Measurements from ENCODE around the gene SEPTIN14. TPM values are rescaled to one million over a fixed set of nuclear protein-coding genes. Genes with fewer than 3 reads are reported as not detected.
"Not testable (repeated sequence)": the region's sequence is repeated elsewhere in the genome, so short reads cannot be mapped to it uniquely, and the experiment has no call there.

The SEPTIN14 gene
- total and polyA plus RNA-seq, 5 donors: not detected

- H3K4me1 ChIP-seq (ENCODE audit: control insufficient read depth, insufficient read depth, low read length): no peaks in the 10 kb centered on the region
- H3K9me3 ChIP-seq (ENCODE audit: control insufficient read depth, low read length): no peaks in the 10 kb centered on the region
- ATAC-seq (no peak), DNase-seq (no peak)
- no peaks in the 10 kb centered on the region for H3K27me3 ChIP-seq (ENCODE audit: control insufficient read depth, insufficient read depth)
- 86% methylated on average over 3 of the region's 3 CpGs for WGBS
- intact Hi-C loops (cut with DNase I): no loop called here
- no peak overlapping the region for H3K4me3 ChIP-seq (ENCODE audit: low read length)
- H3K27ac ChIP-seq (ENCODE audit: low read length): no peak overlapping the region
Measured at GRCh38 chr7:55873765-55874164, 11.2 kb upstream of the SEPTIN14 start.

- Histone ChIP-seq H3K27me3 (ENCODE audit: control insufficient read depth, insufficient read depth) (no peaks in the 10 kb centered on the region), H3K27ac (ENCODE audit: low read length) (no peak overlapping the region), H3K4me3 (ENCODE audit: low read length) (no peak overlapping the region), H3K4me1 (ENCODE audit: control insufficient read depth, insufficient read depth, low read length) (no peaks in the 10 kb centered on the region), H3K9me3 (ENCODE audit: control insufficient read depth, low read length) (no peaks in the 10 kb centered on the region)
- WGBS: 84% methylated on average over 8 of the region's 8 CpGs
- ATAC-seq (no peak), DNase-seq (no peak)
- intact Hi-C loops (cut with DNase I): no loop called here
Measured at GRCh38 chr7:55871932-55872485, 9.5 kb upstream of the SEPTIN14 start.

DNA sequence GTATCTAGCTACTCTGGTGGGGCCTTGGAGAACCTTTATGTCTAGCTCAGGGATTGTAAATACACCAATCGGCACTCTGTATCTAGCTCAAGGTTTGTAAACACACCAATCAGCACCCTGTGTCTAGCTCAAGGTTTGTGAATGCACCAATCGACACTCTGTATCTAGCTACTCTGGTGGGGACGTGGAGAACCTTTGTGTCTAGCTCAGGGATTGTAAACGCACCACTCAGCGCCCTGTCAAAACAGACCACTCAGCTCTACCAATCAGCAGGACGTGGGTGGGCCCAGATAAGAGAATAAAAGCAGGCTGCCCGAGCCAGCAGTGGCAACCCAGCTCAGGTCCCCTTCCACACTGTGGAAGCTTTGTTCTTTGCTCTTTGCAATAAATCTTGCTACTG, 6.4 kb upstream of the SEPTIN14 start:
- DNase-seq; ATAC-seq; H3K27me3 ChIP-seq (ENCODE audit: control insufficient read depth, insufficient read depth); H3K9me3 ChIP-seq (ENCODE audit: control insufficient read depth, low read length); H3K4me1 ChIP-seq (ENCODE audit: control insufficient read depth, insufficient read depth, low read length); H3K4me3 ChIP-seq (ENCODE audit: low read length); intact Hi-C loops (cut with DNase I); H3K27ac ChIP-seq (ENCODE audit: low read length): not testable (repeated sequence)
- WGBS: 65% methylated on average over 6 of the region's 7 CpGs

GRCh38 chr7:55845164-55845563, 17.4 kb downstream of the SEPTIN14 start:
- H3K4me3 ChIP-seq (ENCODE audit: low read length); H3K9me3 ChIP-seq (ENCODE audit: control insufficient read depth, low read length); ATAC-seq; H3K27me3 ChIP-seq (ENCODE audit: control insufficient read depth, insufficient read depth); intact Hi-C loops (cut with DNase I); H3K27ac ChIP-seq (ENCODE audit: low read length); DNase-seq; H3K4me1 ChIP-seq (ENCODE audit: control insufficient read depth, insufficient read depth, low read length): not testable (repeated sequence)
- WGBS: 57% methylated on average over 1 of the region's 1 CpG

DNA sequence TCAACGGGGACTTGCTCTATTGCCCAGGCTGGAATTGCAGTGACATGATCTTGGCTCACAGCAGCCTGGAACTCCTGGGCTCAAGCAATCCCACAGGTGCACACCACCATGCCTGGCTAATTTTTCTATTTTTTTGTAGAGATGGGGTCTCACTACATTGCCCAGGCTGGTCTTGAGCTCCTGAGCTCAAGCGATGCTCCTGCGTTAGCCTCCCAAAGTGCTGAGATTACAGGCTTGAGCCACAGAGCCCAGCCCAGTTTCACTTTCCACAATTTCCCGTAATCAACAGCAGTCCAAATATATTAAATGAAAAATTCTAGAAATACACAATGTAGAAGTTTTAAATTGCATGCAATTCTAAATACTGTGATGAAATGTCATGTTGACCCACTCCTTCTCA, 24.0 kb downstream of the SEPTIN14 start:
- DNase-seq (no peak), ATAC-seq (no peak)
- WGBS: 88% methylated on average over 4 of the region's 4 CpGs
- no peaks in the 10 kb centered on the region for H3K9me3 ChIP-seq (ENCODE audit: control insufficient read depth, low read length)
- intact Hi-C loops (cut with DNase I): no loop called here
- H3K4me1 ChIP-seq (ENCODE audit: control insufficient read depth, insufficient read depth, low read length): no peaks in the 10 kb centered on the region
- no peak overlapping the region for H3K27ac ChIP-seq (ENCODE audit: low read length)
- no peak overlapping the region for H3K4me3 ChIP-seq (ENCODE audit: low read length)
- H3K27me3 ChIP-seq (ENCODE audit: control insufficient read depth, insufficient read depth): no peaks in the 10 kb centered on the region

GRCh38 chr7:55827577-55827976, 35.0 kb downstream of the SEPTIN14 start:
- intact Hi-C loops (cut with DNase I): no loop called here
- ATAC-seq: no peak
- Histone ChIP-seq H3K4me1 (ENCODE audit: control insufficient read depth, insufficient read depth, low read length) (no peaks in the 10 kb centered on the region), H3K4me3 (ENCODE audit: low read length) (no peak overlapping the region), H3K27me3 (ENCODE audit: control insufficient read depth, insufficient read depth) (no peaks in the 10 kb centered on the region), H3K9me3 (ENCODE audit: control insufficient read depth, low read length) (peaks cover 13% of the 10 kb centered on the region), H3K27ac (ENCODE audit: low read length) (no peak overlapping the region)
- DNase-seq: no peak
- 65% methylated on average over 1 of the region's 1 CpG for WGBS

DNA sequence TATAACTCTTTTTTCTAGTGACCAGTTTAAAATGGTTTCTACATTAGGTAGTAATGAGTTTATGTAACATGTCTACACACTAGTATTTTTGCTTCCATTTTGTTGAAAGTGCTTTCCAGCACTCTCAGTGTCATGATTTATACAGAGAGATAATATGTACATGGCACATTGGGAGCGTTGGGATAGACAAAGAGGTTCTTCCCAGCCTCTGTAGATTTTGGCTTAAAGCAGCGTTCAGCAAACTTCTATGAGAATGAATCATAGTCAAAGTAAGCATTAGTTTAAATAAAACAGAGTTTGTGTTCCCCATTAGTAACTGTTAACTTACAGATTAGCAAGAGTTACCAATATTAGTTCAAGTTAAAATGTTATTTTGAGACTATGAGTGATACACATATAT, 43.9 kb downstream of the SEPTIN14 start:
- Histone ChIP-seq H3K9me3 (ENCODE audit: control insufficient read depth, low read length) (peaks cover 7% of the 10 kb centered on the region), H3K27me3 (ENCODE audit: control insufficient read depth, insufficient read depth) (no peaks in the 10 kb centered on the region), H3K4me3 (ENCODE audit: low read length) (no peak overlapping the region), H3K27ac (ENCODE audit: low read length) (no peak overlapping the region), H3K4me1 (ENCODE audit: control insufficient read depth, insufficient read depth, low read length) (no peaks in the 10 kb centered on the region)
- DNase-seq (no peak), ATAC-seq (no peak)
- intact Hi-C loops (cut with DNase I): no loop called here
- 66% methylated on average over 2 of the region's 2 CpGs for WGBS

- H3K9me3 ChIP-seq (ENCODE audit: control insufficient read depth, low read length); ATAC-seq; H3K27me3 ChIP-seq (ENCODE audit: control insufficient read depth, insufficient read depth); H3K27ac ChIP-seq (ENCODE audit: low read length); H3K4me3 ChIP-seq (ENCODE audit: low read length); H3K4me1 ChIP-seq (ENCODE audit: control insufficient read depth, insufficient read depth, low read length); intact Hi-C loops (cut with DNase I); DNase-seq: not testable (repeated sequence)
- WGBS: 65% methylated on average over 1 of the region's 1 CpG
Measured at GRCh38 chr7:55797260-55797659, 65.3 kb downstream of the SEPTIN14 start.

- Histone ChIP-seq H3K27me3 (ENCODE audit: control insufficient read depth, insufficient read depth) (no peaks in the 10 kb centered on the region), H3K27ac (ENCODE audit: low read length) (no peak overlapping the region), H3K9me3 (ENCODE audit: control insufficient read depth, low read length) (no peaks in the 10 kb centered on the region), H3K4me1 (ENCODE audit: control insufficient read depth, insufficient read depth, low read length) (no peaks in the 10 kb centered on the region), H3K4me3 (ENCODE audit: low read length) (no peak overlapping the region)
- 79% methylated on average over 10 of the region's 10 CpGs for WGBS
- no peak for ATAC-seq
- DNase-seq: no peak
- intact Hi-C loops (cut with DNase I): no loop called here
Measured at GRCh38 chr7:55794527-55794926, 68.0 kb downstream of the SEPTIN14 start.

DNA sequence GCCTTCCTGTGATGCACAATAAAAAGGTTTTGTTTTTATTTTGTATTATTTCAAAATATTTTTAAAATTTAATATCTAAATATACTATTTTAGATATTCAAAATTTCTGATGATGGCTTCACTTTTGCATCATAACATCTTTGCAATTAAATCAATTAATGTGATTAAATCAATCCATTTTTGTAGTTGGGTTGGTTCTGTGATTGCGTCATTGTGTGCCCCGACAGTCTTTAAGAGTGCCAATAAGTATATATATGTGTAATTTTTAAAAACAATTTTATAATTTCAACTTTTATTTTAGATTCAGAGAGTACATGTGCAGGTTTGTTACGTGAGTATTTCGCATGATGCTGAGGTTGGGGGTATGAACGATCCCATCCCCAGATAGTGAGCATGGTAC, 70.5 kb downstream of the SEPTIN14 start:
- Histone ChIP-seq H3K27ac (ENCODE audit: low read length) (no peak overlapping the region), H3K4me1 (ENCODE audit: control insufficient read depth, insufficient read depth, low read length) (no peaks in the 10 kb centered on the region), H3K9me3 (ENCODE audit: control insufficient read depth, low read length) (no peaks in the 10 kb centered on the region), H3K27me3 (ENCODE audit: control insufficient read depth, insufficient read depth) (no peaks in the 10 kb centered on the region), H3K4me3 (ENCODE audit: low read length) (no peak overlapping the region)
- ATAC-seq (no peak), DNase-seq (no peak)
- whole genome bisulfite sequencing: 90% methylated on average over 5 of the region's 5 CpGs
- intact Hi-C loops (cut with DNase I): no loop called here

- Histone ChIP-seq H3K27ac (ENCODE audit: low read length) (no peak overlapping the region), H3K9me3 (ENCODE audit: control insufficient read depth, low read length) (no peaks in the 10 kb centered on the region), H3K4me3 (ENCODE audit: low read length) (no peak overlapping the region), H3K4me1 (ENCODE audit: control insufficient read depth, insufficient read depth, low read length) (no peaks in the 10 kb centered on the region), H3K27me3 (ENCODE audit: control insufficient read depth, insufficient read depth) (no peaks in the 10 kb centered on the region)
- intact Hi-C loops (cut with DNase I): no loop called here
- DNase-seq (no peak), ATAC-seq (no peak)
- 86% methylated on average over 6 of the region's 6 CpGs for WGBS
Measured at GRCh38 chr7:55787796-55788195, 74.8 kb downstream of the SEPTIN14 start.

DNA sequence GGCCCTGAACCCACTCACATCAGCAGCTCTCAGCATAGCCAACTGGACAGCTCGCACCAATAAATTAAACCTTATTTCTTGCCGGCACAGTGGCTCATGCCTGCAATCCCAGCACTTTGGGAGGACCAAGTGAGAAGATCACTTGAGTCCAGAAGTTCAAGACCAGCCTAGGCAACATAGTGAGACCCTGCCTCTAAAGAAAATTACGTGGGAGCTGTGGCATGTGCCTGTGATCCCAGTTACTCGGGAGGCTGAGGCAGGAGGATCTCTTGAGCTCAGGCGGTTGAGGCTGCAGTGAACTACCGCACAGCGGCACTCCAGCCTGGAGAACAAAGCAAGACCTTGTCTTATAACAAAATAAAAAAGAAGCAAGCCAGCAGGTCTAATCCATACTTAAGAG, 75.7 kb downstream of the SEPTIN14 start:
- Histone ChIP-seq H3K27ac (ENCODE audit: low read length) (no peak overlapping the region), H3K4me3 (ENCODE audit: low read length) (no peak overlapping the region), H3K9me3 (ENCODE audit: control insufficient read depth, low read length) (no peaks in the 10 kb centered on the region), H3K27me3 (ENCODE audit: control insufficient read depth, insufficient read depth) (no peaks in the 10 kb centered on the region), H3K4me1 (ENCODE audit: control insufficient read depth, insufficient read depth, low read length) (no peaks in the 10 kb centered on the region)
- ATAC-seq (no peak), DNase-seq (no peak)
- WGBS: 70% methylated on average over 7 of the region's 7 CpGs
- intact Hi-C loops (cut with DNase I): no loop called here
